ENCODE measurements around the gene ITFG2. TPM values are rescaled to one million over a fixed set of nuclear protein-coding genes. Genes with fewer than 3 reads are reported as not detected.
"Not testable (repeated sequence)": the region's sequence is repeated elsewhere in the genome, so short reads cannot be mapped to it uniquely, and the experiment has no call there.

The ITFG2 gene
- total RNA-seq, 1 donor from 2014 or later = 20.1 TPM

- no peak for DNase-seq (ENCODE audit: extremely low read depth, low read depth, low spot score)
Measured at GRCh38 chr12:2858944-2859421, 46.5 kb downstream of the ITFG2 start.

GRCh38 chr12:2860170-2860569, 47.7 kb downstream of the ITFG2 start:
- DNase-seq (ENCODE audit: extremely low read depth, low read depth, low spot score) = no peak

GRCh38 chr12:2862876-2863275, 50.4 kb downstream of the ITFG2 start:
- DNase-seq (ENCODE audit: extremely low read depth, low read depth, low spot score) = no peak

- not testable (repeated sequence) for DNase-seq (ENCODE audit: extremely low read depth, low read depth, low spot score)
Measured at GRCh38 chr12:2863402-2863801, 50.9 kb downstream of the ITFG2 start.

- no peak for DNase-seq (ENCODE audit: extremely low read depth, low read depth, low spot score)
Measured at GRCh38 chr12:2864198-2864597, 51.7 kb downstream of the ITFG2 start.

GRCh38 chr12:2868986-2869632, 56.6 kb downstream of the ITFG2 start:
- not testable (repeated sequence) for DNase-seq (ENCODE audit: extremely low read depth, low read depth, low spot score)

Other genes with a start within 250 kb of the ITFG2 start
- 33.6 and 34.9 TPM in 2 replicates for gene FKBP4, start 17.7 kb upstream of the ITFG2 start, total RNA-seq
- not detected in 2 replicates for gene NRIP2, start 22.4 kb downstream of the ITFG2 start, total RNA-seq
- gene TEX52, start 44.4 kb downstream of the ITFG2 start, total RNA-seq = not detected in 2 replicates
- 7.3 and 17.6 TPM in 2 replicates for gene FOXM1, start 64.5 kb downstream of the ITFG2 start, total RNA-seq
- 23.1 and 27.2 TPM in 2 replicates for gene RHNO1, start 64.6 kb downstream of the ITFG2 start, total RNA-seq
- gene TULP3, start 78.2 kb downstream of the ITFG2 start, total RNA-seq = 18.5 and 24.0 TPM in 2 replicates
- 33.3 and 47.5 TPM in 2 replicates for gene TEAD4, start 146.7 kb downstream of the ITFG2 start, total RNA-seq

Data from glomerular endothelial cell (primary cell).